IPS-NIHi11 (cell line): ENCODE data around the gene KRTAP5-2.

Experiments
- DNase-seq: peaks from one replicate; pipeline ENCODE4 v3.0.0; 2012; ENCODE audit warnings: mixed read lengths, low spot score

KRTAP5-2 gene

GRCh38 chr11:1567052-1567720 lies 30.9 kb downstream of the KRTAP5-2 start:
- DNase-seq: no peak

- no peak for DNase-seq
These were observed 31.6 kb downstream of the KRTAP5-2 start for GRCh38 chr11:1566381-1567051.

DNA sequence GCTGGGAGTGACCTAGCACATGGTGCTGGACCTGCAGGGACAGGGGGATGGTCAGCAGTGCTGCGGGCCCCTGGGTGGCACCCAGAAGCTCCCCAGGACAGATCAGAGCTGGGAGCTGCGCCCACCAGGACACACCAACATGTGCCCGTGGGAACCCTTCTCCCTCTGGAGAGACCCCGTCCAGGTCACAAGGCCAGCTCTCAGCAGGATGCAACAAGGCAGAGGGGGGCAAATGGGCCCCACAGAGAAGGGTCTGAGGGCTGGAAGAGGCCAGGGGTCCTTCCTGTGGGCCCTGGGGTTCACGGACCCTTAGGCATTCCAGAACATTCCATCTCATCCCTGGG lies 32.2 kb downstream of the KRTAP5-2 start:
- DNase-seq: no peak

DNA sequence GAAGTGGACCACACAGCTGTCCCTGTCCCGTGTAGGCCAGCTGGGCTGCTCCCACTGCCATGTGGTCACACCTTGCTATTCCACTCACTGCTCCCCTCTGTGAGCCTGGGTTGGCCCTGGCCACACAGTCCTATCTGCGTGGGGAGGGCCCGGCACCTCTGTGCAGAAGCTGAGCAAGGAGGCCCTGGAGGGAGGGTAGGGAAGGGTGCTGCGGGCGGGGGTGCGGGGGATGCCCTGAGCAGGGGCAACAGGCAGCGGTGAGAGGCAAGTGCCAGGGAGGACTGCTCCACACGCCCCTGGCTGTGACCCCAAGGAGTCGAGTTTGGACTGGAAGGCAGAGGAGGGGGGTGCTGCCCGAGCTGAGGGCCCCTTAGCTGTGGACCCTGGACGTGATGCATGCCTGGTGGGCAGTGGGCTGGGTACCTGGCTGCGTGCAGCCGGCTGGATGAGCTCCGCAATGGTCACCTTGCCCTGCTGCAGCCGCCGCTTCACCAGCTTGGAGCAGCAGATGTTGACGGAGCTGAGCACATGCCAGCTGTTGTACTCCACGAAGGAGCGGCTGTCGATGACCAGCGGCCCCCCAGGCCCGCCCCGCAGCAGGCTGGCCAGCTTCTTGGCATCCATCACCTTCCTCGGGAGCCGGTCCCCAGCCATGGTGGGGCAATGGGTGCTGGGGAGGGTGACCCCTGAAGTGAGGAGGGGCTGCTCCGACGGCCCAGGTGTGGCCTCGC lies 32.8 kb downstream of the KRTAP5-2 start:
- DNase-seq: no peak

GRCh38 chr11:1564535-1565172 lies 33.4 kb downstream of the KRTAP5-2 start:
- DNase-seq: peak; percentile 91

DNA sequence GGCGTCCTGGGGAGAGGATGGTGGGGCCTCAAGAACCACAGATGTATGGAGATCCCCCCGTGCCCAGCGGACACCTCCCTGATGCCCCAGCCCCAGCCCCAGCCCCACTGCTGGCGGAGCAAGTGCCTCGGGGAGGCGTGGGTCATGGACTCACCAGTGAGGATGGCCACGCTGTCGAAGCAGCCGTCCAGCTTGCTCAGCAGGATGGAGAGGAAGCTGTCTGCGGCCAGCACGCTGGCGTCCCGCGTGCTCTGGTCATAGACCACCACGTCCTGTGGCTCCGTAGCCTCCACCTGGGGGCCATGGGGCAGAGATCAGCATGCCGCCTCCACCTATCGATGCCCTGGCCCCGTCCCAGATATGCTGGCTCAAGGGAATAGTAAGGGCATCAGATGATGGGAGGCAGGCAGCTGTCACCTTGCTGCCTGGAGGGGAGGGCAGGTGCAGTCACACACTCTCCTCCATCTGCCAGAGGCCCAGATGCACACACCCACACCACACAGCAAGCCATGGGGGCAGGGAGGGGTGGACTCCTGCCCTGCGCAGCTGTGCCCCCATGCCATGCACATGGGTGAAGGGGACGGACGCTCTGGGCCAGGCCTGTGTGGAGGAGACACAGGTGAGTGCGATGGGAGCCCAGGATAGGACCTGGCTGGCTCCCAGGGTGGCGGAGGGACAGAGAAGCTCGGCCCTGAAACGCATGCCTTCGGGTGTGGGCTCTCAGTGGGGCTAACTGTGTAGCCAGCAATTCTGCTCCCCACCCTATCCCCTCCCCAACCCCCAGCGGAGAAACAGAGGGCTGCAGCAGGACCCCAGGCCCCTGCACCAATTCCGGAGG lies 34.2 kb downstream of the KRTAP5-2 start:
- DNase-seq: no peak

- no peak for DNase-seq
These were observed 34.9 kb downstream of the KRTAP5-2 start for GRCh38 chr11:1563149-1563638.

GRCh38 chr11:1562469-1563148 lies 35.5 kb downstream of the KRTAP5-2 start:
- DNase-seq: no peak

GRCh38 chr11:1561955-1562354 lies 36.1 kb downstream of the KRTAP5-2 start:
- no peak for DNase-seq

- no peak for DNase-seq
These were observed 36.8 kb downstream of the KRTAP5-2 start for GRCh38 chr11:1561266-1561665.

- DNase-seq: no peak
These were observed 37.3 kb downstream of the KRTAP5-2 start for GRCh38 chr11:1560649-1561251.

GRCh38 chr11:1560002-1560648 lies 38.0 kb downstream of the KRTAP5-2 start:
- no peak for DNase-seq

DNA sequence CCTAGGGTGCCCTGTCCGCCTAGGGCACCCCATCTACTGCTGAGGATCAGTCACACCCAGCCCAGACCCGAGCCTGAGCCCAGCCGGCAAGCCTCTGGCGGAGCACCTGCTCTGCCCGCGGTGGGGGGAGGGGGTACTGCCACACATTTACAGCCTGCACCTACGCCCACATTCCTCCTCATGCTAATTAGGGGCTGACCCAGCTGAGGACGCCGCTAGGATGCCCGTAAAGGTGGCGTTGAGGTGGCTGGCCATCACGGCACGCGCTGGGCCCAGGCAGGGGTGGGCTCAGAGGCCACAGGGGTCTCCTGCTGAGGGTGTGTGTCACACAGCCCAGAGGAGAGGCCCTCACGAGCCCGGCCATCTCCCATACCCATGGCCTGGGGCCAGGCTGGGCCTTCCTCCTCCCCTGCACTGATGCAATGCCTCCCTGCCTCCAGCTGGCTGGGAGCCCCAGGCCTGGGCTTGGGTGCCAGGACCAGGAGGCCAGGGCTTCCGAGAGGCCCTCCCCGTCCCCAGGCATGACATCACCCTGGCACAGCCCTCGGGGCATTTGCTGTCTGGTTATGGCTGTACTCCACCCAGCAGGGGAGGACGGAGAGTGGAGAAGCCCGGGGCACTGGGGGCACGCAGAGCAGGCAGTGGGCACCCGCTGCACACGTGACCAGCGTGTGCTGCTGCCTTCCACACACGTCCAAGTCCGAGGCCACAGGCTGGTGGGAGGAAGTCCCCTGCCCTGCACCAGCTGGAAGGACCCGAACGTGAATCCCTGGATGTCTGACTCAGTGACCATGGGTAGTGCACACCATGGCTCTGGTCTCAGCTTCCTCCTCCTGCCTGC lies 38.8 kb downstream of the KRTAP5-2 start:
- peak; percentile 77 for DNase-seq

DNA sequence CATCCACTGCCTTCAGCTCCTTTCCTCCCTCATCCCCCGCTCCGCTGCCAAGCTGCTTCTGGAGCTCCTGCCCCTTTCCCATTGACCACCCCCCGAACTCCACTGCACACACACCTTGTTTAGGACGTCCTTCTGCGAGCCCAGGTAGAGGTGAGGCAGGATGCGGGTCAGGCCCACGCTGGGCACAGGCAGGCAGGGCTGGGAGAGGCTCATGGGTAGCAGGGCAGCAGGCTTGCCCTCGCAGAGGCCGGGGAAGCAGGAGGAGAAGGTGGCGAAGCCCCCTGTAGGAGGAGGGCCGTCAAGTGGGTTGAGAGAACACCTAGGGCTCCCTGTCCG lies 39.4 kb downstream of the KRTAP5-2 start:
- DNase-seq: no peak

DNA sequence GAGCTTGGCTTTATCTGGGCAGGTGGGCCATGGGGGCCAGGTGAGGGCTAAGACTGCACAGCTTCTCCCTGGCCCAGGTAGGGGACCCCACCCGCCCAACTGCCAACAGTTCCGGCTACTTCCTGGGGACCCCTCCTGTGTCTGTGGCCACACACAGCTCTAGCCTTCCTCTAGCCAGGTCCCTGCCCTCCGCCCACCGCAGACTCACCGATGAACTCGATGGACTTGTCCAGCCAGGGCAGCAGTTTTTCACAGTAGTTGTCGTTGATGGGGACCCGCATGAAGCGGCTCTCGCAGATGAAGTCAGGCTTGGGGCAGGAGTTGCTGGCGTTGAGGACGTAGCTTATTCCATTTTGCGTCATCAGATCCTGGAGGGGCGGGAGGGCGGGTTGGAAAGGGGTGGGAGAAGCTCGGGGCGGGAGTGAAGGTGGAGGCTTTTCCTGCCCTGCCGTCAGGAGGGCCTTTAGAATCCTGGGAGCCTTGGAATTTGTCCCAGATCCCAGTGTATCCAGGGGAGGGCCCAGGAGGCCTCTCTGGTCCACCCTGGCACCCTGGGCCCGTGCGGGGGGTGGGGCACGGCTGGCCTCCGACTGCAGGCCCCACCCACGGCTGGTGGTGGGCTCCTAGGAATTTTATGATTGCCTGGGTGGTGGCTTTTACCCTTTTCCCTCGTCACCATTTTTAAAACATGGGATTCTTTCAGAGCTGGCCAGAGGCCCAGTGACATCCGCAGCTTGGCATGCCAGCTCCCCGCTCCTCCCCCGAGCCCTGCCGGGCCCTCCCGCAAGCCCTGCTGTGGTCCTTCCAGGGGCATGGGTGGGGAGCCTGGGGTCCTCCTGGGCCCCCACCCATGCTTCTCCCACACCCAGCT lies 40.0 kb downstream of the KRTAP5-2 start:
- no peak for DNase-seq

DNA sequence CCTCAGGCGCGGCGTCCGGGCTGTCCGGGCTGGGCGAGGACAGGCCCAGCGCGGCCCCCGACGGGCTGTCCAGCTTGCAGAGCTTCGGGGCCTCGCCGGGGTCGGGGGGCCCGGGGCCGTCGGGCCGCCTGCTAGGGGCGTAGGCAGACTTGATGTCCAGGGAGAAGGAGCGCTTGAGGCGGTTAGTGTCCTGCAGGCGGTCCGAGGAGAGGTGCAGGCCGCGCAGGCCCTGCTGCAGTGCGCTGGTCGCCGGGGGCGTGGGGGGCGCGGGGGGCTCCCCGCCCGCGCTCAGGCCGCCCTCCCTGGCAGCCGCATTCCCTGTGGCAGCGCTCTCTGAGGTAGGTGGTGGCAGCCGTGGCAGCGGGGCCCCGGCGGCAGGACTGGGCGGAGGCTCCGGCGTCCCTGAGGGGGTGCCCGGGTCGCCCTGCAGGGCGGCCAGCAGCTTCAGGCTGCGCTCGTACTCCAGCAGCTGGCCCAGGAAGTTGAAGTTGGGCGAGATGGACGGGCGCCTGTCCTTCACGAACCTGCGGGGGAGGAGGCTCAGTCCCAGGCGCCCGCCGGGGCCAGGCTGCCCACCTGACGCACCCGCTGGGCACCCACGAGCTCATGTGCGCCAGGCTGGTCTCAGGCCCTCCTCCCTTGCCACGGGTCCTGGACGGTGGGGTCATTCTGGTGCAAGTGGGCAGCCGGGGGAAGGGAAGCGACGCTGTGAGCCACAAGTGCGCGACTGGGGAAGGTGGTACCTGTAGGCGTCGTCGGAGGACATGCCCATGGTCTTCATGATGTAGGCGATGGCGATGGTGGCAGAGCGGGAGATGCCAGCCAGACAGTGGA lies 40.8 kb downstream of the KRTAP5-2 start:
- DNase-seq: no peak

- DNase-seq: no peak
These were observed 41.7 kb downstream of the KRTAP5-2 start for GRCh38 chr11:1556278-1556902.
